ENCODE data around the gene KCNIP4. TPM values are rescaled to one million over a fixed set of nuclear protein-coding genes. Genes with fewer than 3 reads are reported as not detected.

The KCNIP4 gene
- total RNA-seq, 1 donor: 1.7 TPM

GRCh38 chr4:21811565-21811964, 137.0 kb downstream of the KCNIP4 start:
- TF ChIP-seq CTCF (IDR thresholded peaks at IDR 0.05; ENCODE audit: insufficient read depth, low read length): no peak
- no peak overlapping the region for H3K4me3 ChIP-seq (ENCODE audit: low read depth, low read length)
- peak; percentile 69 for DNase-seq (ENCODE audit: low read depth)

- no peak for DNase-seq (ENCODE audit: low read depth)
- no peak for TF ChIP-seq CTCF (IDR thresholded peaks at IDR 0.05; ENCODE audit: insufficient read depth, low read length)
- no peak overlapping the region for H3K4me3 ChIP-seq (ENCODE audit: low read depth, low read length)
Measured at GRCh38 chr4:21806991-21807390, 141.6 kb downstream of the KCNIP4 start.

GRCh38 chr4:21802406-21802805, 146.2 kb downstream of the KCNIP4 start:
- peak; percentile 72 for DNase-seq (ENCODE audit: low read depth)
- no peak overlapping the region for H3K4me3 ChIP-seq (ENCODE audit: low read depth, low read length)
- no peak for TF ChIP-seq CTCF (IDR thresholded peaks at IDR 0.05; ENCODE audit: insufficient read depth, low read length)

GRCh38 chr4:21801661-21802385, 146.7 kb downstream of the KCNIP4 start:
- DNase-seq (ENCODE audit: low read depth): peak; percentile 45
- TF ChIP-seq CTCF (IDR thresholded peaks at IDR 0.05; ENCODE audit: insufficient read depth, low read length): no peak
- no peak overlapping the region for H3K4me3 ChIP-seq (ENCODE audit: low read depth, low read length)

- no peak for TF ChIP-seq CTCF (IDR thresholded peaks at IDR 0.05; ENCODE audit: insufficient read depth, low read length)
- H3K4me3 ChIP-seq (ENCODE audit: low read depth, low read length): no peak overlapping the region
- DNase-seq (ENCODE audit: low read depth): peak; percentile 61
Measured at GRCh38 chr4:21795091-21795490, 153.5 kb downstream of the KCNIP4 start.

GRCh38 chr4:21792736-21793135, 155.8 kb downstream of the KCNIP4 start:
- H3K4me3 ChIP-seq (ENCODE audit: low read depth, low read length): no peak overlapping the region
- no peak for TF ChIP-seq CTCF (IDR thresholded peaks at IDR 0.05; ENCODE audit: insufficient read depth, low read length)
- DNase-seq (ENCODE audit: low read depth): no peak
